ENCODE measurements around the gene OR5A2. TPM values are rescaled to one million over a fixed set of nuclear protein-coding genes. Genes with fewer than 3 reads are reported as not detected.

The OR5A2 gene
- total and polyA plus RNA-seq, 10 of the 15 experiments (the other 5 are each of a cell fraction or from before 2014, with no cell fraction given): not detected

GRCh38 chr11:59403546-59403945, 22.7 kb downstream of the OR5A2 start:
- H3K79me2 ChIP-seq (ENCODE audit: control insufficient read depth, insufficient read depth, low read length): no peaks in the 10 kb centered on the region
- intact Hi-C loops (cut with micrococcal nuclease; ENCODE audit: unreplicated experiment): no loop called here
- H2AFZ ChIP-seq (ENCODE audit: control insufficient read depth, low read depth, low read length): no peak overlapping the region
- H3K27me3 ChIP-seq (replicated peaks in 1 of 2; ENCODE audit: control insufficient read depth in 2 of 2, insufficient read depth in 2 of 2, low read length in 1 of 2): no peaks in the 10 kb centered on the region
- no peak overlapping the region for H3K9ac ChIP-seq (ENCODE audit: control insufficient read depth, insufficient read depth, low read length)
- no peak overlapping the region for H3K27ac ChIP-seq (ENCODE audit: control insufficient read depth, insufficient read depth)
- ATAC-seq: no peak
- in situ Hi-C loops (cut with MboI): no loop called here
- H3K4me1 ChIP-seq (ENCODE audit: control insufficient read depth, insufficient read depth, low read length): no peaks in the 10 kb centered on the region
- no peaks in the 10 kb centered on the region for H3K36me3 ChIP-seq (ENCODE audit: control insufficient read depth in 2 of 2, insufficient read depth in 2 of 2, low read length in 1 of 2)
- ChIA-PET CTCF (interaction anchor here (1.4 kb wide), 1 partner anchor 13 kb away, joined by 3 read pairs; no protein-coding TSS in a partner anchor), RAD21 (ENCODE audit: unreplicated experiment) (no interaction called here), POLR2A (no interaction called here), SMC1A (ENCODE audit: uncharacterized antibody, unreplicated experiment) (interaction anchor here (1.2 kb wide), 1 partner anchor 12 kb away, joined by 3 read pairs; no protein-coding TSS in a partner anchor)
- no peak for TF ChIP-seq PML (IDR thresholded peaks at IDR 0.05; ENCODE audit: low read length)
- TF ChIP-seq ZZZ3 (IDR thresholded peaks at IDR 0.05; ENCODE audit: control insufficient read depth, insufficient read length, low read depth): no peak
- TF ChIP-seq ZNF687 (IDR thresholded peaks at IDR 0.05): no peak
- no peak for TF ChIP-seq YY1 (IDR thresholded peaks at IDR 0.05; ENCODE audit: low read depth, low read length)
- TF ChIP-seq RAD51 (IDR thresholded peaks at IDR 0.05): no peak
- no peak for TF ChIP-seq HCFC1 (IDR thresholded peaks at IDR 0.05; ENCODE audit: low read length)
- no peak for TF ChIP-seq TAF1 (IDR thresholded peaks at IDR 0.05; ENCODE audit: borderline replicate concordance, low read depth, low read length)
- TF ChIP-seq, protein P1, sequence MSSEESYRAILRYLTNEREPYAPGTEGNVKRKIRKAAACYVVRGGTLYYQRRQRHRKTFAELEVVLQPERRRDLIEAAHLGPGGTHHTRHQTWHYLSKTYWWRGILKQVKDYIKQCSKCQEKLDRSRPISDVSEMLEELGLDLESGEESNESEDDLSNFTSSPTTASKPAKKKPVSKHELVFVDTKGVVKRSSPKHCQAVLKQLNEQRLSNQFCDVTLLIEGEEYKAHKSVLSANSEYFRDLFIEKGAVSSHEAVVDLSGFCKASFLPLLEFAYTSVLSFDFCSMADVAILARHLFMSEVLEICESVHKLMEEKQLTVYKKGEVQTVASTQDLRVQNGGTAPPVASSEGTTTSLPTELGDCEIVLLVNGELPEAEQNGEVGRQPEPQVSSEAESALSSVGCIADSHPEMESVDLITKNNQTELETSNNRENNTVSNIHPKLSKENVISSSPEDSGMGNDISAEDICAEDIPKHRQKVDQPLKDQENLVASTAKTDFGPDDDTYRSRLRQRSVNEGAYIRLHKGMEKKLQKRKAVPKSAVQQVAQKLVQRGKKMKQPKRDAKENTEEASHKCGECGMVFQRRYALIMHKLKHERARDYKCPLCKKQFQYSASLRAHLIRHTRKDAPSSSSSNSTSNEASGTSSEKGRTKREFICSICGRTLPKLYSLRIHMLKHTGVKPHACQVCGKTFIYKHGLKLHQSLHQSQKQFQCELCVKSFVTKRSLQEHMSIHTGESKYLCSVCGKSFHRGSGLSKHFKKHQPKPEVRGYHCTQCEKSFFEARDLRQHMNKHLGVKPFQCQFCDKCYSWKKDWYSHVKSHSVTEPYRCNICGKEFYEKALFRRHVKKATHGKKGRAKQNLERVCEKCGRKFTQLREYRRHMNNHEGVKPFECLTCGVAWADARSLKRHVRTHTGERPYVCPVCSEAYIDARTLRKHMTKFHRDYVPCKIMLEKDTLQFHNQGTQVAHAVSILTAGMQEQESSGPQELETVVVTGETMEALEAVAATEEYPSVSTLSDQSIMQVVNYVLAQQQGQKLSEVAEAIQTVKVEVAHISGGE (CRISPR knock-in tag; IDR thresholded peaks at IDR 0.05): no peak
- no peak for TF ChIP-seq BMI1 (IDR thresholded peaks at IDR 0.05; ENCODE audit: borderline replicate concordance)
- no peak overlapping the region for H3K4me2 ChIP-seq (ENCODE audit: control insufficient read depth, insufficient read depth)
- no TSS peak for BruUV-seq (replicated peaks)
- no peak for FAIRE-seq
- no peak for DNase-seq (ENCODE audit: low read depth, low spot score)
- H3K4me3 ChIP-seq: no peak overlapping the region
- no peaks in the 10 kb centered on the region for H4K20me1 ChIP-seq (ENCODE audit: control insufficient read depth, insufficient read depth)
- H3K9me3 ChIP-seq (replicated peaks; ENCODE audit: control insufficient read depth, insufficient read depth, low read length): peaks cover 2% of the 10 kb centered on the region; the same call in 1 of the 3 replicates

All from GM12878 (cell line).